ENCODE measurements around the gene MPP2.

- TF ChIP-seq, protein P1, sequence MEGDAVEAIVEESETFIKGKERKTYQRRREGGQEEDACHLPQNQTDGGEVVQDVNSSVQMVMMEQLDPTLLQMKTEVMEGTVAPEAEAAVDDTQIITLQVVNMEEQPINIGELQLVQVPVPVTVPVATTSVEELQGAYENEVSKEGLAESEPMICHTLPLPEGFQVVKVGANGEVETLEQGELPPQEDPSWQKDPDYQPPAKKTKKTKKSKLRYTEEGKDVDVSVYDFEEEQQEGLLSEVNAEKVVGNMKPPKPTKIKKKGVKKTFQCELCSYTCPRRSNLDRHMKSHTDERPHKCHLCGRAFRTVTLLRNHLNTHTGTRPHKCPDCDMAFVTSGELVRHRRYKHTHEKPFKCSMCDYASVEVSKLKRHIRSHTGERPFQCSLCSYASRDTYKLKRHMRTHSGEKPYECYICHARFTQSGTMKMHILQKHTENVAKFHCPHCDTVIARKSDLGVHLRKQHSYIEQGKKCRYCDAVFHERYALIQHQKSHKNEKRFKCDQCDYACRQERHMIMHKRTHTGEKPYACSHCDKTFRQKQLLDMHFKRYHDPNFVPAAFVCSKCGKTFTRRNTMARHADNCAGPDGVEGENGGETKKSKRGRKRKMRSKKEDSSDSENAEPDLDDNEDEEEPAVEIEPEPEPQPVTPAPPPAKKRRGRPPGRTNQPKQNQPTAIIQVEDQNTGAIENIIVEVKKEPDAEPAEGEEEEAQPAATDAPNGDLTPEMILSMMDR (IDR thresholded peaks at IDR 0.05): no peak
- TF ChIP-seq NRF1 (IDR thresholded peaks at IDR 0.05; ENCODE audit: low read depth, low read length) (no peak), TAF1 (IDR thresholded peaks at IDR 0.05; ENCODE audit: borderline replicate concordance, low read depth, low read length) (no peak), GATA2 (CRISPR knock-in tag; IDR thresholded peaks at IDR 0.05) (no peak), RCOR1 (IDR thresholded peaks at IDR 0.05; ENCODE audit: low read length) (no peak)
Measured at GRCh38 chr17:43873815-43874214, 33.5 kb downstream of the MPP2 start.

Measured in SK-N-SH (cell line).